SK-N-SH treated with all-trans-retinoic acid at 6 μM for 48 hours (cell line): ENCODE measurements around the gene ACSBG1.

Experiments
- ARNTL ChIP-seq: fragments of 450-650 bp; formaldehyde crosslinking; IDR thresholded peaks from 2 replicates; pipeline ENCODE4 v1.5.0; 2020; ENCODE audit warnings: low read depth, mild to moderate bottlenecking, moderate library complexity, borderline replicate concordance
- CREB5 ChIP-seq: fragments of 250-450 bp; sonication (Bioruptor Pico); IDR thresholded peaks from 2 replicates; pipeline ENCODE4 v1.5.1; 2020; ENCODE audit warnings: low read depth, mild to moderate bottlenecking, moderate library complexity
- CSDC2 ChIP-seq: fragments of 250-450 bp; sonication (Bioruptor Pico); IDR thresholded peaks from 2 replicates; pipeline ENCODE4 v1.5.0; 2020; ENCODE audit warnings: mild to moderate bottlenecking, moderate library complexity
- ESRRG ChIP-seq: fragments of 250-450 bp; sonication (Bioruptor Pico); IDR thresholded peaks from 2 replicates; pipeline ENCODE4 v1.6.1; 2021; ENCODE audit warnings: mild to moderate bottlenecking
- PATZ1 ChIP-seq: fragments of 250-450 bp; sonication (Bioruptor Pico); IDR thresholded peaks from 2 replicates; pipeline ENCODE4 v1.8.0; 2020; ENCODE audit warnings: mild to moderate bottlenecking, moderate library complexity, borderline replicate concordance
- TOX ChIP-seq: fragments of 250-450 bp; sonication (Bioruptor Pico); IDR thresholded peaks from 2 replicates; pipeline ENCODE4 v1.8.0; 2021; ENCODE audit warnings: mild to moderate bottlenecking, moderate library complexity, borderline replicate concordance
- ZNF565 ChIP-seq: fragments of 450-650 bp; formaldehyde crosslinking; conservative IDR thresholded peaks from 2 replicates; pipeline ENCODE4 v1.5.0; 2020; ENCODE audit warnings: low read depth, mild to moderate bottlenecking, moderate library complexity

GRCh38 chr15:78131295-78132061 is 102.9 kb downstream of the ACSBG1 start, which contains the start of gene CIB2:
- TF ChIP-seq ZNF565 (no peak), TOX (CRISPR knock-in tag) (no peak), PATZ1 (CRISPR knock-in tag) (no peak), ESRRG (CRISPR knock-in tag) (no peak), CSDC2 (CRISPR knock-in tag) (no peak), CREB5 (no peak), ARNTL (no peak)
